HL-60 (cell line): ENCODE results near the gene C16orf95.
A peak's percentile ranks its signal among the peaks of the same experiment; 100 is the strongest.

Experiments
- DNase-seq, 2 experiments: peaks; one replicate each; pipeline ENCODE4 v3.0.0-alpha.2; 2010 to 2020; ENCODE audit warnings: low read depth in 1 of 2, low spot score in 1 of 2
- H3K27ac ChIP-seq: fragments of 250-450 bp; sonication (Bioruptor Pico); replicated peaks from 2 replicates; pipeline ENCODE4 v1.5.1; 2020; ENCODE audit warnings: mild to moderate bottlenecking, moderate library complexity
- H3K27me3 ChIP-seq: fragments of 250-450 bp; sonication (Bioruptor Pico); 2 replicates; pipeline ENCODE4 v1.5.1; 2021; ENCODE audit warnings: mild to moderate bottlenecking, moderate library complexity; ENCODE audit not compliant: insufficient read depth, poor library complexity, severe bottlenecking
- H3K4me3 ChIP-seq: replicated peaks from 2 replicates; pipeline ENCODE4 v1.5.1; 2011; ENCODE audit warnings: mild to moderate bottlenecking, control low read depth, low read length; ENCODE audit not compliant: insufficient read depth
- GABPA ChIP-seq: IDR thresholded peaks from 2 replicates; pipeline ENCODE4 v1.6.1; 2012; ENCODE audit warnings: low read depth
- POLR2AphosphoS5 ChIP-seq: IDR thresholded peaks from 2 replicates; pipeline ENCODE4 v1.6.1; 2012; ENCODE audit warnings: low read depth
- SPI1 ChIP-seq: IDR thresholded peaks from 2 replicates; pipeline ENCODE4 v1.6.1; 2012; ENCODE audit warnings: low read depth, mild to moderate bottlenecking, borderline replicate concordance
- TF ChIP-seq, protein P1 (sequence below): IDR thresholded peaks from 2 replicates; pipeline ENCODE4 v1.6.1; 2012; ENCODE audit warnings: low read depth; ENCODE audit not compliant: insufficient replicate concordance
- TF ChIP-seq, protein P2 (sequence below): IDR thresholded peaks from one replicate; pipeline ENCODE4 v1.5.1; 2011; ENCODE audit warnings: low read length, control low read depth, inconsistent platforms; ENCODE audit not compliant: insufficient read depth

C16orf95 gene

DNA sequence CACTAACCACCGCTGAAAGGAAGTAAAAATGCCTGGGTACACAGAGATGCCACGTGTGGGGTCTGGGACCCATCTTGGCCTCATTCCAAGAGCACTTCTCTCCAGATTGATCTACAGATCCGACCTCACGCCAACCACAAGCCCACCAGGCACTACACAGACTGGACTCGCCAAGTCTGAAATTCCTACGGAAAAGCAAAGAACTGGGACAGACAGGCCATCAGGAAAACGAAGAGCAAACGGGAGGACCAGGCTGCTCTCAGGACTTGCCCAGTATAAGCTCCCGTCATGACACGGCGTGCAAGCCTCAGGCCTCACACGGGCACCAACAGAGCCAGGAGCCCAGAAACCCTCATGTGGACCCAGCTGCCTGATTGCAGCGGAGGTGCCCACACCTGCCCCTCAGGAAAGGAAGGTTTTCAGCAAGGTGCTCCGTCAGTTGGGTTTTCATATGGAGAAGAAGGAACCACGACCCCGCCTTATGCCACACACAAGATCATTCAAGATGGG lies 20.1 kb upstream of the C16orf95 start:
- peak in 1 of 2 experiments; percentile 18 for DNase-seq
- no peak overlapping the region for H3K4me3 ChIP-seq
- no peak overlapping the region for H3K27ac ChIP-seq
- no peaks in the 10 kb centered on the region for H3K27me3 ChIP-seq
- TF ChIP-seq, protein P1, sequence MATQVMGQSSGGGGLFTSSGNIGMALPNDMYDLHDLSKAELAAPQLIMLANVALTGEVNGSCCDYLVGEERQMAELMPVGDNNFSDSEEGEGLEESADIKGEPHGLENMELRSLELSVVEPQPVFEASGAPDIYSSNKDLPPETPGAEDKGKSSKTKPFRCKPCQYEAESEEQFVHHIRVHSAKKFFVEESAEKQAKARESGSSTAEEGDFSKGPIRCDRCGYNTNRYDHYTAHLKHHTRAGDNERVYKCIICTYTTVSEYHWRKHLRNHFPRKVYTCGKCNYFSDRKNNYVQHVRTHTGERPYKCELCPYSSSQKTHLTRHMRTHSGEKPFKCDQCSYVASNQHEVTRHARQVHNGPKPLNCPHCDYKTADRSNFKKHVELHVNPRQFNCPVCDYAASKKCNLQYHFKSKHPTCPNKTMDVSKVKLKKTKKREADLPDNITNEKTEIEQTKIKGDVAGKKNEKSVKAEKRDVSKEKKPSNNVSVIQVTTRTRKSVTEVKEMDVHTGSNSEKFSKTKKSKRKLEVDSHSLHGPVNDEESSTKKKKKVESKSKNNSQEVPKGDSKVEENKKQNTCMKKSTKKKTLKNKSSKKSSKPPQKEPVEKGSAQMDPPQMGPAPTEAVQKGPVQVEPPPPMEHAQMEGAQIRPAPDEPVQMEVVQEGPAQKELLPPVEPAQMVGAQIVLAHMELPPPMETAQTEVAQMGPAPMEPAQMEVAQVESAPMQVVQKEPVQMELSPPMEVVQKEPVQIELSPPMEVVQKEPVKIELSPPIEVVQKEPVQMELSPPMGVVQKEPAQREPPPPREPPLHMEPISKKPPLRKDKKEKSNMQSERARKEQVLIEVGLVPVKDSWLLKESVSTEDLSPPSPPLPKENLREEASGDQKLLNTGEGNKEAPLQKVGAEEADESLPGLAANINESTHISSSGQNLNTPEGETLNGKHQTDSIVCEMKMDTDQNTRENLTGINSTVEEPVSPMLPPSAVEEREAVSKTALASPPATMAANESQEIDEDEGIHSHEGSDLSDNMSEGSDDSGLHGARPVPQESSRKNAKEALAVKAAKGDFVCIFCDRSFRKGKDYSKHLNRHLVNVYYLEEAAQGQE = no peak
- no peak for TF ChIP-seq GABPA
- TF ChIP-seq POLR2AphosphoS5 = no peak
- no peak for TF ChIP-seq SPI1
- TF ChIP-seq, protein P2, sequence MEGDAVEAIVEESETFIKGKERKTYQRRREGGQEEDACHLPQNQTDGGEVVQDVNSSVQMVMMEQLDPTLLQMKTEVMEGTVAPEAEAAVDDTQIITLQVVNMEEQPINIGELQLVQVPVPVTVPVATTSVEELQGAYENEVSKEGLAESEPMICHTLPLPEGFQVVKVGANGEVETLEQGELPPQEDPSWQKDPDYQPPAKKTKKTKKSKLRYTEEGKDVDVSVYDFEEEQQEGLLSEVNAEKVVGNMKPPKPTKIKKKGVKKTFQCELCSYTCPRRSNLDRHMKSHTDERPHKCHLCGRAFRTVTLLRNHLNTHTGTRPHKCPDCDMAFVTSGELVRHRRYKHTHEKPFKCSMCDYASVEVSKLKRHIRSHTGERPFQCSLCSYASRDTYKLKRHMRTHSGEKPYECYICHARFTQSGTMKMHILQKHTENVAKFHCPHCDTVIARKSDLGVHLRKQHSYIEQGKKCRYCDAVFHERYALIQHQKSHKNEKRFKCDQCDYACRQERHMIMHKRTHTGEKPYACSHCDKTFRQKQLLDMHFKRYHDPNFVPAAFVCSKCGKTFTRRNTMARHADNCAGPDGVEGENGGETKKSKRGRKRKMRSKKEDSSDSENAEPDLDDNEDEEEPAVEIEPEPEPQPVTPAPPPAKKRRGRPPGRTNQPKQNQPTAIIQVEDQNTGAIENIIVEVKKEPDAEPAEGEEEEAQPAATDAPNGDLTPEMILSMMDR = no peak

DNA sequence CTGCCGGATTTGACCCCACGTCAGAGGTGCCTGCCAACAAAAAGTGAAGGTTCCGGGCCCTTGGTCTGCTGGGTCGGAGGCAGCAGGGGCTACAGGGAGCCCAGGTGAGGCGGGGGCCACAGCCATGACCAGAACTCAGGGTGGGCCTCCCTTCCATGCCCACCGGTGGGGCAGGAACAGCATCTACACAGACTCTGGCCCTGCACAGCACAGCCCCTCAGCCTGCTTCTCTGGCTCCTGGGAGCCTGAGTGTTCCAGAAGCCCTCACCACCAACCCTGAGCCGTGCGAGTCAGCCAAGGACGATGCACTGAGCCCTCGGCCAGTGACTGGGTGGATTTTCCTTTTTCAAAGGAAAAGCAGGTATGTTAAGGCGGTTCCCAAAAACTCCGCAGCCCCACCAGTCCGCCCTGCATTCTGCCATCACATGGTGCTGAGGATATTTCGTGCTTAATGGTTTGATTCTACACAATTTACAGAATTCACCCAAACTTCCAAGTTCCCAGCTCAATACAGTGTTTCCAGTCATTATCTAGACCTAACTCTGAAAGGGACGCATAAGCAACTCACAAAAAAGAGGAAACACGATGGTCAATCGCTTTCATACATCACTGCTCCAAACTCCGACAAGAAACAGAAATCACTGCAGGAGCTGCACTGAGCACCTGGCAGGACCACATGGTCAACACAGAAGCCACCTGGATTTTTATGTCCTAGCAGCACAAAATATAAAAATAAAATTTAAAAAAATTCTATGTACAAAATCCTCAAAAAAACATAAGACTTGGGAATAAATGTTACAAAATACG lies 19.4 kb upstream of the C16orf95 start:
- TF ChIP-seq, protein P1 = no peak
- TF ChIP-seq, protein P2 = no peak
- TF ChIP-seq POLR2AphosphoS5 (no peak), SPI1 (no peak), GABPA (no peak)
- no peaks in the 10 kb centered on the region for H3K27me3 ChIP-seq
- no peak overlapping the region for H3K4me3 ChIP-seq
- no peak overlapping the region for H3K27ac ChIP-seq
- DNase-seq = peak in 1 of 2 experiments; percentile 11

DNA sequence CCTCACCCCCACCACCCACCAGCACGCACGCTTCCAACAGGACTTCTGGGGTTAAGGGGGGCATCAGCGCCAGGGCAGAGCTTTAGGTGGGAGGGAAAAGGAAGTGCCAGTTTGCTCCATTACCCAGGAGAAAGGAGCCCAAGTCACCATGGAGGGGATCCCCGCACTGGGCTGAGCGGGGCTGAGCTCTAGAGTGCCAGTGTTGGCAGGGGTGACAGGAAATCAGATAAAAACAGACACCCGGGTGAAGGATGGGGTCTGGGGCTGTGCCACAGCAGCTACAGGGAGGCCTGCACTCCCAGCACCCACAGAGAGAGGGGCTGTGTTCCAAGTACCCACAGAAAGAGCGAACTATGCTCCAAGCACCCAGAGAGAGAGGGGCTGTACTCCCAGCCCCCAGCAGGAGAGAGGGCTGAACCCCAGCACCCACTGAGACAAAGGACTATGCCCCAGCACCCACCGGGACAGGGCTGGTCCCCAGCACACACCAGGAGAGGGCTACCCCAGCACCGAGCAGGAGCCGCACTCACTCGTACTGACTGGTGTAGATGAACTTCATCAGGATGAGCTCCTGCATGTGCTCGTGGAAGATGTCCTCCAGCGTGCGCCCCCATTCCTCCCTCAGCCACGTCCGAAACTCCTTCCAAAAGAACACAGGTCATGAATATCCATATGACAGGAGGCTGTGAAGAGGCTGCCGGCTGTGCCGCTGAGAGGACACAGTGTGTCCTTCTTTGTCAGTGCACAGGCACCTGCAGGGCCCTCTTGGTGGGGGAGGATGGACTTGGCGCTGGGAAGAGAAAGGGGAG lies 18.6 kb upstream of the C16orf95 start:
- Histone ChIP-seq H3K4me3 (no peak overlapping the region), H3K27me3 (no peaks in the 10 kb centered on the region), H3K27ac (no peak overlapping the region)
- no peak for DNase-seq
- TF ChIP-seq, protein P1 = no peak
- TF ChIP-seq, protein P2 = no peak
- TF ChIP-seq GABPA (no peak), POLR2AphosphoS5 (no peak), SPI1 (no peak)
